SK-N-SH (cell line): ENCODE results near the gene ZBTB5. TPM values are rescaled to one million over a fixed set of nuclear protein-coding genes. Genes with fewer than 3 reads are reported as not detected.

Source experiments
- CTCF ChIA-PET: fragments of 300-600, 350-600 bp; formaldehyde crosslinking; extraction: SDS; loops from one replicate; lab custom pipeline; 2021; lab: Yijun Ruan, JAX
- POLR2A ChIA-PET: fragments of 350-600 bp; sonication (Branson Sonifier 250); formaldehyde crosslinking; extraction: SDS; loops from one replicate; lab custom pipeline; 2020; ENCODE audit warnings: antibody characterized with exemption, inconsistent platforms; lab: Yijun Ruan, JAX
- DNase-seq: peaks from one replicate; pipeline ENCODE4 v3.0.0; 2012
- H2AFZ ChIP-seq: fragments of 200-600 bp; sonication (generic); 2 replicates; pipeline ENCODE4 v1.8.1; 2016; ENCODE audit warnings: antibody characterized with exemption, mild to moderate bottlenecking, low read depth
- H3F3A ChIP-seq: fragments of 200-600 bp; sonication (generic); replicated peaks from 2 replicates; pipeline ENCODE3; 2016; ENCODE audit warnings: antibody characterized with exemption, mild to moderate bottlenecking; ENCODE audit not compliant: insufficient read depth
- H3K27ac ChIP-seq, 2 experiments: fragments of 200-500 bp in 1 of 2; fragments of 200-600 bp in 1 of 2; sonication (Bioruptor generic) in 1 of 2; sonication (generic), shearing (Covaris generic) in 1 of 2; 2 replicates each; pipeline versions ENCODE4 v1.5.1 to v1.6.1; 2014 to 2016; ENCODE audit warnings: low read depth in 2 of 2, inconsistent platforms in 1 of 2, low read length in 1 of 2, mild to moderate bottlenecking in 1 of 2, mixed read lengths in 1 of 2
- H3K27me3 ChIP-seq: fragments of 200-600 bp; sonication (generic), shearing (Covaris generic); 2 replicates; pipeline ENCODE4 v1.6.1; 2016; ENCODE audit warnings: mixed run types; ENCODE audit not compliant: insufficient read depth
- H3K36me3 ChIP-seq, 2 experiments: fragments of 200-500 bp in 1 of 2; fragments of 200-600 bp in 1 of 2; sonication (Bioruptor generic) in 1 of 2; sonication (generic) in 1 of 2; replicated peaks in 1 of 2; 2 replicates each; pipeline versions ENCODE3 to v1.5.1; 2014 to 2016; ENCODE audit warnings: low read length in 1 of 2, mild to moderate bottlenecking in 1 of 2; ENCODE audit not compliant: insufficient read depth in 2 of 2, control insufficient read depth in 1 of 2
- H3K4me1 ChIP-seq, 2 experiments: fragments of 200-500 bp in 1 of 2; fragments of 200-600 bp in 1 of 2; sonication (Bioruptor generic) in 1 of 2; sonication (generic), shearing (Covaris generic) in 1 of 2; 2 replicates each; pipeline versions ENCODE4 v1.5.1 to v1.6.1; 2014 to 2016; ENCODE audit warnings: low read depth in 1 of 2, low read length in 1 of 2, mixed run types in 1 of 2; ENCODE audit not compliant: insufficient read depth in 2 of 2, control insufficient read depth in 1 of 2
- H3K4me2 ChIP-seq: fragments of 200-600 bp; sonication (generic), shearing (Covaris generic); 2 replicates; pipeline ENCODE4 v1.6.1; 2017; ENCODE audit warnings: mixed run types
- H3K4me3 ChIP-seq, 2 experiments: fragments of 200-500 bp in 1 of 2; fragments of 200-600 bp in 1 of 2; sonication (Bioruptor generic) in 1 of 2; sonication (generic), shearing (Covaris generic) in 1 of 2; 2 replicates each; pipeline versions ENCODE4 v1.5.1 to v1.8.1; 2014 to 2016; ENCODE audit warnings: low read depth in 2 of 2, inconsistent platforms in 1 of 2, low read length in 1 of 2, mild to moderate bottlenecking in 1 of 2, mixed read lengths in 1 of 2, moderate library complexity in 1 of 2
- H3K79me2 ChIP-seq: fragments of 200-600 bp; sonication (generic); 2 replicates; pipeline ENCODE4 v1.8.1; 2017; ENCODE audit warnings: mild to moderate bottlenecking; ENCODE audit not compliant: insufficient read depth
- H3K9ac ChIP-seq: fragments of 200-600 bp; sonication (generic); 2 replicates; pipeline ENCODE4 v1.6.1; 2017; ENCODE audit warnings: mixed run types
- H3K9me2 ChIP-seq: fragments of 200-600 bp; sonication (generic); 2 replicates; pipeline ENCODE4 v1.6.1; 2017; ENCODE audit warnings: mixed run types
- H3K9me3 ChIP-seq: fragments of 200-600 bp; sonication (generic); 2 replicates; pipeline ENCODE4 v1.6.1; 2017; ENCODE audit warnings: mixed run types, mild to moderate bottlenecking, moderate library complexity
- H4K20me1 ChIP-seq: fragments of 200-600 bp; sonication (generic); 2 replicates; pipeline ENCODE4 v1.6.1; 2017; ENCODE audit warnings: mild to moderate bottlenecking, mixed run types; ENCODE audit not compliant: insufficient read depth
- GATA2 ChIP-seq: sonication (generic); formaldehyde crosslinking; IDR thresholded peaks from 2 replicates; pipeline ENCODE4 v1.5.0; 2020; ENCODE audit warnings: mild to moderate bottlenecking, missing genetic modification reagents
- NRF1 ChIP-seq: IDR thresholded peaks from 2 replicates; pipeline ENCODE4 v1.6.1; 2012; ENCODE audit warnings: low read depth, mild to moderate bottlenecking, low read length
- WGBS: methylation state at CpG from one replicate; pipeline ENCODE4 v1.1.6; 2017; ENCODE audit warnings: low lambda C conversion rate; 5-methylcytosine and 5-hydroxymethylcytosine counted together
- polyA plus RNA-seq, 3 experiments: library from polyadenylated mRNA; depleted of rRNA; stranded (reverse); fragments of >200 nt; gene quantifications; 2 replicates each; pipeline ENCODE4 v1.2.3, GENCODE V29; 2012
- TF ChIP-seq, protein P1 (sequence below): IDR thresholded peaks from 2 replicates; pipeline ENCODE4 v1.6.1; 2012; ENCODE audit warnings: mild to moderate bottlenecking, low read depth, low read length, moderate library complexity
- TF ChIP-seq, protein P2 (sequence below): fragments of 150-350 bp; IDR thresholded peaks from 2 replicates; pipeline ENCODE4 v1.6.1; 2016; ENCODE audit warnings: mild to moderate bottlenecking, low read depth, low read length
- TF ChIP-seq, protein P3 (sequence below): IDR thresholded peaks from 2 replicates; pipeline ENCODE4; 2012

Gene ZBTB5
- polyA plus RNA-seq, 1 of the 3 experiments (the other 2 are of a cell fraction) = 6.3 TPM

DNA sequence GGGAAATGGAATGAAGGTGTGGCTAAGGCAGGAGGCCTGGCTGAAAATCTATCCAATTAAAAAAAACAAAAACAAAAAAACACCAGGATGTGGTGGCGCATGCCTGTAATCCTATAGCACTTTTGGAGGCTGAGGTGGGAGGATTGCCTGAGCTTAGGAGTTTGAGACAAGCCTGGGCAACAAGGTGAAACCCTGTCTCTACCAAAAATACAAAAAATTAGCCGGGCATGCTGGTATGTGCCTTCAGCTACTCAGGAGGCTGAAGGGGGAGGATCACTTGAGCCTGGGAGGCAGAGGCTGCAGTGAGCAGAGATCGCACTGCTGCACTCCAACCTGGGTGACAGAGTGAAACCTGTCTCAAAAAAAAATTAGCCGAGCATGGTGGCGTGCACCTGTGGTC, 21.7 kb downstream of the ZBTB5 start (continued):
- TF ChIP-seq, protein P1, sequence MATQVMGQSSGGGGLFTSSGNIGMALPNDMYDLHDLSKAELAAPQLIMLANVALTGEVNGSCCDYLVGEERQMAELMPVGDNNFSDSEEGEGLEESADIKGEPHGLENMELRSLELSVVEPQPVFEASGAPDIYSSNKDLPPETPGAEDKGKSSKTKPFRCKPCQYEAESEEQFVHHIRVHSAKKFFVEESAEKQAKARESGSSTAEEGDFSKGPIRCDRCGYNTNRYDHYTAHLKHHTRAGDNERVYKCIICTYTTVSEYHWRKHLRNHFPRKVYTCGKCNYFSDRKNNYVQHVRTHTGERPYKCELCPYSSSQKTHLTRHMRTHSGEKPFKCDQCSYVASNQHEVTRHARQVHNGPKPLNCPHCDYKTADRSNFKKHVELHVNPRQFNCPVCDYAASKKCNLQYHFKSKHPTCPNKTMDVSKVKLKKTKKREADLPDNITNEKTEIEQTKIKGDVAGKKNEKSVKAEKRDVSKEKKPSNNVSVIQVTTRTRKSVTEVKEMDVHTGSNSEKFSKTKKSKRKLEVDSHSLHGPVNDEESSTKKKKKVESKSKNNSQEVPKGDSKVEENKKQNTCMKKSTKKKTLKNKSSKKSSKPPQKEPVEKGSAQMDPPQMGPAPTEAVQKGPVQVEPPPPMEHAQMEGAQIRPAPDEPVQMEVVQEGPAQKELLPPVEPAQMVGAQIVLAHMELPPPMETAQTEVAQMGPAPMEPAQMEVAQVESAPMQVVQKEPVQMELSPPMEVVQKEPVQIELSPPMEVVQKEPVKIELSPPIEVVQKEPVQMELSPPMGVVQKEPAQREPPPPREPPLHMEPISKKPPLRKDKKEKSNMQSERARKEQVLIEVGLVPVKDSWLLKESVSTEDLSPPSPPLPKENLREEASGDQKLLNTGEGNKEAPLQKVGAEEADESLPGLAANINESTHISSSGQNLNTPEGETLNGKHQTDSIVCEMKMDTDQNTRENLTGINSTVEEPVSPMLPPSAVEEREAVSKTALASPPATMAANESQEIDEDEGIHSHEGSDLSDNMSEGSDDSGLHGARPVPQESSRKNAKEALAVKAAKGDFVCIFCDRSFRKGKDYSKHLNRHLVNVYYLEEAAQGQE = no peak
- TF ChIP-seq, protein P2, sequence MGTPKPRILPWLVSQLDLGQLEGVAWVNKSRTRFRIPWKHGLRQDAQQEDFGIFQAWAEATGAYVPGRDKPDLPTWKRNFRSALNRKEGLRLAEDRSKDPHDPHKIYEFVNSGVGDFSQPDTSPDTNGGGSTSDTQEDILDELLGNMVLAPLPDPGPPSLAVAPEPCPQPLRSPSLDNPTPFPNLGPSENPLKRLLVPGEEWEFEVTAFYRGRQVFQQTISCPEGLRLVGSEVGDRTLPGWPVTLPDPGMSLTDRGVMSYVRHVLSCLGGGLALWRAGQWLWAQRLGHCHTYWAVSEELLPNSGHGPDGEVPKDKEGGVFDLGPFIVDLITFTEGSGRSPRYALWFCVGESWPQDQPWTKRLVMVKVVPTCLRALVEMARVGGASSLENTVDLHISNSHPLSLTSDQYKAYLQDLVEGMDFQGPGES = no peak
- no peak for TF ChIP-seq NRF1

DNA sequence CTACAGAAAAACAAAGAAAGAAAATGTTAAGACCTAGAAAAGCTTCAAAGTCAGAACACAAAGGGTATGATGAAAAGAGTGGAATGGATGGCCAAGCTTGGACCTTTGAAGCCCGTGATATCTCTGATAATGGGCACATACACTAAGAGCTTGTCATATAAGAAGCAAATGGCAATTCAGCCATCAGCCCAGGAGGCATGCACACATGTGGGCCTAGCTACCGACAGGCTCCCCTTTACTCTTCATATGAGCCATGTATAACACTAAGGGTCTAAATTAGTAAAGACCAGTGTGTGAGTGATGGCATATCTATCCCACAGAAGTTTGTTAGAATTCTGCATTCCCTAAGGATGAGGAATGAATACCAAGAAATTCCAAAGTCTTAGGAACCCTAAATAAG, 22.7 kb downstream of the ZBTB5 start:
- 100% methylated on average over 2 of the region's 2 CpGs for WGBS
- Histone ChIP-seq H2AFZ (no peak overlapping the region), H3K9ac (no peak overlapping the region), H3K36me3 (peaks cover 50 to 54% of the 10 kb centered on the region in 2 experiments), H3K27me3 (no peaks in the 10 kb centered on the region), H3F3A (peaks cover 12% of the 10 kb centered on the region), H3K27ac (no peak overlapping the region), H3K9me2 (no peaks in the 10 kb centered on the region), H3K4me1 (peaks cover 0 to 8% of the 10 kb centered on the region in 2 experiments; a peak in 2 of 4 replicates), H3K79me2 (peaks cover 84% of the 10 kb centered on the region), H3K4me3 (no peak overlapping the region), H4K20me1 (peaks cover 82% of the 10 kb centered on the region), H3K4me2 (no peak overlapping the region), H3K9me3 (no peaks in the 10 kb centered on the region)
- ChIA-PET POLR2A (no interaction called here), CTCF (no interaction called here)
- no peak for DNase-seq
- TF ChIP-seq, protein P3, sequence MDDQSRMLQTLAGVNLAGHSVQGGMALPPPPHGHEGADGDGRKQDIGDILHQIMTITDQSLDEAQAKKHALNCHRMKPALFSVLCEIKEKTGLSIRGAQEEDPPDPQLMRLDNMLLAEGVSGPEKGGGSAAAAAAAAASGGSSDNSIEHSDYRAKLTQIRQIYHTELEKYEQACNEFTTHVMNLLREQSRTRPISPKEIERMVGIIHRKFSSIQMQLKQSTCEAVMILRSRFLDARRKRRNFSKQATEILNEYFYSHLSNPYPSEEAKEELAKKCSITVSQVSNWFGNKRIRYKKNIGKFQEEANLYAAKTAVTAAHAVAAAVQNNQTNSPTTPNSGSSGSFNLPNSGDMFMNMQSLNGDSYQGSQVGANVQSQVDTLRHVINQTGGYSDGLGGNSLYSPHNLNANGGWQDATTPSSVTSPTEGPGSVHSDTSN = no peak

DNA sequence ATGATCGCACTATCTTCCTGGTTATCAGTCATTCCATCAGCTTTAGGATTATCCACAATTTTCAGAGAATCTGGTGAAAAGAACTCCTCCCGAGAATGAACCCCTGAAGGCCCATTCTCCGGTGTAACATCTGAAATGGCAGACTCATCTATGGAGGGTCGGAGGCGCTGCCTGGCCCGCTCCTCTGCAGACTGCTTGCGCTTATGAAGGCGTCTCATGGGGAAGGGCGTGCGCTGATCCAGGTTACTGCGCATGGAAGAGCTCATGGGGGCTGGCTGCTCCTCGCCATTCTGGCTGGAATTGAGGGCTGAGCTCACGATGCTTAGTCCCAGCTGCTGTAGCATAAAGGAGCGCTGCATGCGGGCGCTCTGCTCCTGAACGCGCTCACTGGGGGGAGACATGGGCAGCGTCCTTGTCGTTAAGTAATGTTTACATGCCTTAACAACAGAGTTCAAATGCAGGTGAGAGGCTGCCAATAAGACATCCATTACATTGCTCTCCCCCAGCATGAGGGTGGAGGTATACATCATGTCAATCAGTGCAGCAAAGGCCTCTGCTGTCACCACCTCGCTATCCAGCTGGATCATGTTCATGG, 23.4 kb downstream of the ZBTB5 start:
- Histone ChIP-seq H3K36me3 (peaks cover 54 to 57% of the 10 kb centered on the region in 2 experiments), H4K20me1 (peaks cover 76% of the 10 kb centered on the region), H3K9me3 (no peaks in the 10 kb centered on the region), H3K4me2 (no peak overlapping the region), H2AFZ (no peak overlapping the region), H3K4me3 (no peak overlapping the region), H3K4me1 (peaks cover 0 to 6% of the 10 kb centered on the region in 2 experiments; a peak in 2 of 4 replicates), H3K27ac (no peak overlapping the region), H3K27me3 (no peaks in the 10 kb centered on the region), H3F3A (peaks cover 9% of the 10 kb centered on the region), H3K79me2 (peaks cover 84% of the 10 kb centered on the region), H3K9me2 (no peaks in the 10 kb centered on the region), H3K9ac (no peak overlapping the region)
- CTCF ChIA-PET = no interaction called here
- no peak for TF ChIP-seq GATA2 (CRISPR knock-in tag)
- over 99% methylated on average over 19 of the region's 21 CpGs for WGBS
- no peak for DNase-seq
- POLR2A ChIA-PET = no interaction called here
